ENCODE results near the gene GPR85.

DNA sequence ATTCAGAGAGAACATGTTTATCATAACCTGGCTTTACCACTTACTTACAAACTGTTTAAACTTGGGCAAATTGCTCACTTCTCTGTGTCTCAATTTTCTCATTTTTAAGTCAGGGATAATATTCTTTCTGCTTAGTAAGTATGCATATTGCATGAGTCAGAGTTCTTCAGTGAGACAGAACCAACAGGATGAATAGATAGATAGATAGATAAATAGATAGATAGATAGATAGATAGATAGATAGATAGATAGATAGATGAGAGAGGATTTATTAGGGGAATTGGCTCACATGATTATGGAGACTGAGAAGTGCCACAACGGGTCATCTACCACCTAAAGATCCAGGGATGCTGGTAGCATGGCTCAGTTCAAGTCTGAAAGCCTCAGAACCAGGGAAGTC, 47.4 kb upstream of the GPR85 start:
- TF ChIP-seq POLR2A (IDR thresholded peaks at IDR 0.05) = no peak
- TF ChIP-seq, protein P1, sequence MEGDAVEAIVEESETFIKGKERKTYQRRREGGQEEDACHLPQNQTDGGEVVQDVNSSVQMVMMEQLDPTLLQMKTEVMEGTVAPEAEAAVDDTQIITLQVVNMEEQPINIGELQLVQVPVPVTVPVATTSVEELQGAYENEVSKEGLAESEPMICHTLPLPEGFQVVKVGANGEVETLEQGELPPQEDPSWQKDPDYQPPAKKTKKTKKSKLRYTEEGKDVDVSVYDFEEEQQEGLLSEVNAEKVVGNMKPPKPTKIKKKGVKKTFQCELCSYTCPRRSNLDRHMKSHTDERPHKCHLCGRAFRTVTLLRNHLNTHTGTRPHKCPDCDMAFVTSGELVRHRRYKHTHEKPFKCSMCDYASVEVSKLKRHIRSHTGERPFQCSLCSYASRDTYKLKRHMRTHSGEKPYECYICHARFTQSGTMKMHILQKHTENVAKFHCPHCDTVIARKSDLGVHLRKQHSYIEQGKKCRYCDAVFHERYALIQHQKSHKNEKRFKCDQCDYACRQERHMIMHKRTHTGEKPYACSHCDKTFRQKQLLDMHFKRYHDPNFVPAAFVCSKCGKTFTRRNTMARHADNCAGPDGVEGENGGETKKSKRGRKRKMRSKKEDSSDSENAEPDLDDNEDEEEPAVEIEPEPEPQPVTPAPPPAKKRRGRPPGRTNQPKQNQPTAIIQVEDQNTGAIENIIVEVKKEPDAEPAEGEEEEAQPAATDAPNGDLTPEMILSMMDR (IDR thresholded peaks at IDR 0.05) = no peak
